NCI-H1417 treated with DMSO at 0.1 percent for 48 hours (cell line): Measurements from ENCODE around the gene KLF7.

Source experiments
- DNase-seq: peaks from one replicate; lab custom pipeline; 2025; lab: John Stamatoyannopoulos, UW

The KLF7 gene

DNA sequence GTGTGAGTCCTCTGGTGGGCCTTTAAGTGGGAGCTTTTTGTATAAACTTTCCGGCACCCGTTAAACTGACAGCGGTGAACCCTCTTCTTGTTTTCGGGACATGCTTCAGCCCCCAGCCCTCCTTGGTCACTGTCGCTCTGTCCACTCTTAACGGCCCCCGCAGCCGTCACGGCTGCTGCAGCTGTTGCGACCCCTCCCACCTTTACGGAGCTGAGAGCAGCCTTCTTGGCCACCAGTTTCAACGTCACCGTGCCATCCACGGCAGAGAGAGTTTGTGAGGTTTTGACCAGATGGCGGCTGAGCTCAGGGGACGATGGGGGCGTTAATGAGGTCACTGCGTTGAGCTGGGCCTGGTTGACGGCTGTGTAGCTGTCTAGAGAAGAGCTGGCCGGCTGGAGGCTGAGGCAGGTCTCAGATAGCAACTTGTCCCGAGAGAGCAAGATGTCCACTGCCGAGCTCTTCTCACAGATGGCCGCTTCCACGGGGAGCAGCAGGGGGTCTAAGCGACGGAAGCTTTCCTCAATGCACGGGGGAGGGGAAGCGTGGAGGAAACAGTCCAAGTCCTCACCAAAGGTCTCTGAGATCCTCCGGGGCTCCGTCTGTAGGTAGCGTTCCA lies 41.9 kb downstream of the KLF7 start:
- no peak for DNase-seq

DNA sequence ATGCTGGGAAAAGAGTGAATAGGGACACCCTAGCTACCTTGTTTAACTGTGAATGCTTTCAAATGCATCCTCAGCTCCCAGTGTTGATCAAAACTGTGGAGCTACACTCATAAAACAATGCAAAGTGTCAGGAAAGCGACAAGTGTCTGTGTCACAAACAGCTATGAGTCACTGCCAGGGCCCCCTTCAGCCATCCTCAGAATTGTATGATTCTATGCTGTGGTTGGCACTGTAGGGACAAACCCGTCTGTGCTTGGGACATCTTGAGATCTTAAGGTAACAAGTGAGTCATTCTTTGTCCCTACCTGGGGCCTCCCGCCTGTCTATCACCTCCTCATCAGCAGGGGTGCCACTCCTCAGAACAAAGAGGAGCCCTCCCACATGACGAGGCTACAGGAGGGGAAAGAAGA lies 42.4 kb downstream of the KLF7 start:
- DNase-seq = no peak

DNA sequence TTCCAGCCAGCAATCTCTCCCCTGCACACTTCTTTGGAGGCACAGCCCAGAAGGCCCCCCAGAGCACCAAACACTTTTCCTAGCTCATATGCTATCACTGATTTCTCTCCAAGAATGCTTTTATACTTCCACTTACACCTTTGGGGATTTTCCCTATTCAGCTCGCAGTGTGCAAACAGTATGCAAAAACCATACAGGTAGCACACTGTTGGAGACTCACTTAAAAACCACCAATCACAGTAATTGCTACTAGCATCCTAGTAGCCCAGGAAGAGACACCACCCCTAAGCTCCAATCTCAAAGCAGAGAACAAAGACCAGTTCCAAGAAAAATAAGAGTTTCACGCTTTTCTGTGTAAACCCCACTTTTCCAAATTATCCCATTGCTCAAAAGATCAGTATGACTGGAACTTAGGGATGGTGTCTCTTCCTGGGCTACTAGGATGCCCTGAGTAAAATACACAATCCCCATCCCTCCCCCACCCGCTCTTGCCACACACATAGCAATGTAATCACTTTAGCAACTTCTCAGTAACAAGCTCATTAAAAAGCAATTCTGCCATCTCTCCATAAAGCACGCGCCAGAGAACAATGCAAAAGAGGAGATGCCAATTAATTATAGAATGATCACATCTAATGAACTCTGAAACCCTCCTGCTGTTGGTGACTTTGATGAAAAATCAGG lies 43.0 kb downstream of the KLF7 start:
- peak; percentile 42 for DNase-seq

DNA sequence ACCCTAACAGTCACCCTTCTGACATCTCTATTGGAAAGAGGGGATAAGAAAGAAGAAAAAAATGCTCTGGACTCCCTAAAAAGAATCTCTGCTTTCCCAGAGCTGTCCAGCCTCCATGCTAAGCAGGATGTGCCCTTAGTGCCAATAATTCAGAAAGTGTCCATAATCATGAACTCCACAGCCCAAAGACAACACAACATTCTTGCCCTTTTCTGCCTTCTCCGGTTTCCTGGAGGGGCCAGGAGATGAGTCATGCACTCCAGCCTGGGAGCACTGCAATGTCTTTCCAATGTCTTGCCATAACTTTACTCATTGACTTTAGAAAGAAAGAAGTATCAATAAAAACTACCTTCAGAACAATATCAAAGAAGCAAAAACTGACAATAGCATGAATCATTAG lies 44.0 kb downstream of the KLF7 start:
- DNase-seq = no peak

DNA sequence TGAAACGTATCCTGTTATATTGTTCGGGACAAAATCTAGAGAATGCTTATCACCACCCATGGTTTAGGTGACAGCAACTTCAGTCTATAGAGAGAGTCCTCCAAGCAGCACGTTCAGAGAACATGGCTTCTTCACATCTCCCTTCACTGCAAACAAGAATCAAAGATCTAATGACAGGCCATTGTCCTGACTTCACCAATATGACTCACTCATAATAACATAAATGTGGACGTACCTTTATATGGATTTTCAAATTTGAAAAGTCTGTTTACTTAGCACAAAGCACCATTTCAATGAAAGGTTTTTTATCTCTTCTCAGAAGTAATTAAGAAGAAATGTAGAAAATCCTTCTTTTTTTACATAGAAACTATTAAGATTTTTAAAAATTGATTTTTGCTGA lies 46.7 kb downstream of the KLF7 start:
- DNase-seq = no peak

DNA sequence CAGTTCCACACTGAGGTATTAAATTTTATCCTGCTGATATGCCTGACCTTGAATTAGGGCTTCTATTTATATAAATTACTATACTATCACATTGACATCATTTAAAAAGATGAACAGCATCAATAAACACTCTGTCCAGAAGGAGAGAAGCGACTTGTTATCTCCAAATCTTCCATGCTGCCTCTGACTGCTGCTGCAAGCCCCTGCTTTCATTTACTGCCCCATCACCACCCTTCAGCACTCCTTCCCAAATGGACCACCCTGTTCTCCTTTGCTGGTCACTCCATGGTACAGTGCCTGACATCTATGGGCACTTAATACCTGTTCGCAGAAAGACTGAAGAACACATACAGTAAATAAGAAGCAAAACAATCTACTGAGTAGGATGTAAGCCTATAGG lies 48.1 kb downstream of the KLF7 start:
- DNase-seq = no peak

DNA sequence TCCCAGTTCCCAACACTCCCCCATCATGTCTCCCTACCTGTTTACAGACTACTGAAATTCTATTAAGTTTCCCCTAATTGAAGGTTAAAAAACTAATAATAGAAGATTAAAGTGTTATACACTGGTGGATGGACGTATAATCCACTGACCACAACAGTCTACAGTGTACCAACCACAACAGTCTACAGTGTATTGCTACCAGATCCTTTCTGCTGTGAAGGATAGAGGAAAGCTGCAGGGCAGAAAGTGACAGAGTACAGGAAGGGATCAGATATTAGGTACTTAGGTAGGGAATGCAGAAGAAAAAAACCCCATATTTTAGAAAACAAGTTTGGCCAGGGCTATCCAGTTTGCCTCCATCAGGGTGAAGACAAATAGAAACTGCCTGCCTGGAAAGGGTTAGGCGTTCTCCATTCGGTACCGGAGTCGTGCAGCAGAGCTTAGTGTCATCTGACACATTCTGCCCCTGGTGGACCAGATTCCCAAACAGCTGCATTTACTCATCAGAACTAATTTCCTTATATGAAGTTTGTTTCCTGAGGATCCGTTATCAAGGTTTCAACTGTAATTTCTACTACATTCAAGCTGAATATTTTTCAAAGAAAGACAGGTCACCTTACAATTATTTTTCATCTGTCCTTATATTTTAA lies 49.9 kb downstream of the KLF7 start:
- DNase-seq = no peak

DNA sequence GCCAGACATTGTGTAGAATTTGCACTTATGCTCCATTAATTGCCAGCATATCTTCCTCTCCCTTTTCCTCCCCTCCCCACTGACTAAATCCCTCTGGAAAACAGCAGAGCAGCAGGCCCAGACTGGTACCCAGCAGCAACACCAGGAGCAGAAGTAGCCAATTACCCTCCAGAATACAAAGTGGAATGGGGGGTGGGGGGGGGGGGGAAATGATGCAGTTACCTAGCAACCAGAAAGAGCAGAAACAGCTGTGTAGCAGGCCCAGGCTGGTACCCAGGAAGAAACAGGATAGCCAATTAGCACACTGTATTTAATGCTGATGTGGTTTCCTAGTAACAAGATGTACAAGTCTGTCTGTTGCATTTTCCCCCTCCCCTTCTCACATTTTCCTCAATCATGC lies 52.3 kb downstream of the KLF7 start:
- peak; percentile 87 for DNase-seq

DNA sequence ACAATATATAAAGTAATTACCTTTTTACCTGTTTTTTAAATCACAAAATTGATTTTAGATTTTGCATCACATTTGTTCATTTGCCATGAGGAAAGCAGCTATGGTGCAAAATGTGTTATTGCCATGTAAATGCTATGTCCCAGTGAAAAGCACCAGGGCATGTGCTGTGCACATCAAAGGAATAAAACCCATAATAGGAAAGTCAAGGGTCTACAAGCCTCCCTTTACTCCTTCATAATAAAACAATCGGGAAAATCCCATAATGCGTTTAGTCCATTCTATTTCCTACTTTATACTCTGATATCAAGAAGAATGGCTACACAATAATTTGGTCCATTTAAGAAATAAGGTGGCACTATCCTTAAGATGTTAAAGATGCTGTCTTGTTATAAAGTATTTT lies 53.0 kb downstream of the KLF7 start:
- no peak for DNase-seq

DNA sequence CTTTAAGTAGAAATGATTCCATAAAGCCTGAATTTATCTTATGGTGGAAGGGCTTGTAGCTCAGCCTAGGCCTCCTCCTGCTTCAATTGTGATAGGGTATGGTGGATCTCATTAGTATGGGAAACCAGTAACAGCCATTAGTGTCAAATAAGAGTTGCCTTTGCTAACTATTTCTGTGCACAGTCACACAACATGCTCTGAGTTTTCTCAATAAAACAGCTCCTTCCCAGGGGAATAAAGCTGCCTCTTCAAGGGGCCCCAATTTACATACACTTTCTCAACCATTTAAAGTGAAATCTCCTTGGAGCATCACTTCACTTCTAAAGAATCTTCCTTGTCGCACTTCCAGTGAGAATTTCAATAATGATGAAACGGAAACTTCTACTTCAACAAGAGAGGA lies 53.4 kb downstream of the KLF7 start:
- no peak for DNase-seq

DNA sequence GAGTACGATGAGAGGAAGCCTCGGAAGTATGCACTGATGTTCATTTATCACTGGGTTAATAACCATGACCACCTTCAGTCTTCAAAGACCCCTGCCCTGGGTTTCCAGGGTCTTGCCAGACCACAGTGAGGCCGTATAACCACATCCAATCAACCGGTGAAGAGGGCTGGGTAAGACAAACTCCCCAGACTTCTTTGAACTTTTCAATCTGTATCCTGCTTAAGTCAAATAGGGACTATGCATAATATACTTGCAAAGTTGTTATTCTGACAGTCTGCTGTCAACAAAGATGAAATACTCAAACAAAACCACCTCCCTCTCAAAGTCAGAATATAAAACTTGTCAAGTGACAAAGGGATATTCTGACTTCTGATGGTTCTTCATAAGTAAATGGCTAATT lies 54.0 kb downstream of the KLF7 start:
- DNase-seq = no peak

DNA sequence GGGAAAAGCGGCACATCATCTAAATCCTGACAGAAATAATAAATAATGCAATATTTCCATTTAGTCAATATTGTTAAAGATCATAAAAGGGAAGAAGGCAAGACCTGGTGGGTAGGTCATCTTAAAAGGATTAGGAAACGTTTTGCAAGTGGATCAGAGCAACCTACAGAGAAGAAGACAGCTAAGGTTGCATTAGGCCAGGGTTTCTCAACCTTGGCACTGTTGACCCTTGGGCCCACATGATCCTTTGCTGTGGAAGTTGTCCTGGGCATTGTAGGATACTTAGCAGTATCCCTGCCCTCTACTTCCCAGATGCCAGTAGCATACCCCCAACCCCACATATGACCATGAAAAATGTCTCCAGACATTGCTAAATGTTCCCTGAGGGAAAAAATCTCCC lies 55.0 kb downstream of the KLF7 start:
- no peak for DNase-seq

DNA sequence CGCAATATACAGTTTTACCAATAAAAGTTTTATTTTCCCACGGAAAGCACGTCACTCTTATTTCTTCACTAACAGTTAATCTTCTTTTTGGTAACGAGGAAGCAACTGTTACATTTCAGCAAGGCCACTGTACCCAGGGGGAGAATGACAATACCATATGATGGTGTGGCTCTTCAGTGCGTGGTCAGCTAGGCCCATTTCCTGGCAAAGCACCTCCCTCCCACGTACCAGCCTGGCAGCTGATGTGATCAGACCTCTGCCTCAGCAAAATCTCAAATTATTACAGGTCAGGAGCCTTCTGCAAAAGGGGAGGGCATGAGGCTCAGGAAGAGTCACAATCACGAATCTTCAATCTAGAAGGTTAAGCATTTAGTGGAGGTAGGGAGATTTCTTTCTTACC lies 55.4 kb downstream of the KLF7 start:
- DNase-seq = no peak

DNA sequence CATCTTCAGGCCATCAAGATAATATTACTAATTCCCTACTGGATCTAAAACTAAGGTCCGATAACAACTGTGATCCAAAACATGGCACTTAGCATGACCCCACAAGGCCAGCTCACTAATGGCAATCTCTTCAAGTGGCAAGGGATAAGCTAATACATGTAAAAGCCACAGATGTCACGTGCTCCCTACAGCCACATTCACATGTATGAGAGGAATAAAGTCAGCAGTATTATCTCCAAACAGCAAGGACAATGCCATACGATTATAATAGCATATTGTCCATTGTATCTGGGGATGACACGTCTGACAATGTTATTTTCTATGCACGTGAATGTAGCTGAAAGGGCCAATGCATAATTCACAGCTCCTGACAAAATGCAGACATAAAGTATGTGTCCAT lies 56.0 kb downstream of the KLF7 start:
- no peak for DNase-seq

DNA sequence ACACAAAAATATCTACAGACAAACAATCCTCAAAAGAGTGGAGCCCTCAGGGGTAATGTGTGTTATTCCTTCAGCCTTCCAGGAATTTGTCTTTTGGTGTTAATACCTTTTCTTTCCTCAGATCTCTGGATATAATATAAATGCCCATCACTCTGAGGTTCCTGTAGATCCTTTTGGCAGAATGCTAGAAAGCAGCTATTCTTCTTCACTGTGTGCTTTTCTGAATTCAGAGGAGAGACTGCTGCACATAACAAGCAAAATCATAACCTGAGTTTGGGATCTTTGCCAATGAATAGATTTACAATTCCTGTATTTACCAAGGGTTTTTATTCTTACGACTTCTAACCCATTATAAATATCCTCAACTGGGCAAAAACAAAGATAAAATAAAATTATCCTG lies 57.3 kb downstream of the KLF7 start:
- no peak for DNase-seq

DNA sequence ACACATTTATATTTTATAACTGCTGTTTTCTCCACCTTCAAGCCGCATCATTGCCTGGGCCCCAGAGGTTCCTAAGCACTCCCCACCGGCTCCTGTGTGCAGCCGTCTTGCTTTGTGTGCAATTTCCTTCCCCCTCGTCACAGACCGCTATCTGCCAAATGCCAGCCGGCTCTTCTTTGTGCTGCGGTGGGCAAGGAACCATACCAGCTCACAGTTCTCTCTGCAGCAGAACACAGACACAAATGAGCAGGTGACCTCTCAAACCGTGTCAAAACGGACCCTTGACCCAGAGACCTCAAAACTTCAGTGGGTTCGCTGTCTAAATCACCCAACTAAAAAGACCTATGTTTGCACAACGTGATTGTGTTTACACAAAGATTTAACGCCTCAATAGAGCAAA lies 58.2 kb downstream of the KLF7 start:
- peak; percentile 64 for DNase-seq

DNA sequence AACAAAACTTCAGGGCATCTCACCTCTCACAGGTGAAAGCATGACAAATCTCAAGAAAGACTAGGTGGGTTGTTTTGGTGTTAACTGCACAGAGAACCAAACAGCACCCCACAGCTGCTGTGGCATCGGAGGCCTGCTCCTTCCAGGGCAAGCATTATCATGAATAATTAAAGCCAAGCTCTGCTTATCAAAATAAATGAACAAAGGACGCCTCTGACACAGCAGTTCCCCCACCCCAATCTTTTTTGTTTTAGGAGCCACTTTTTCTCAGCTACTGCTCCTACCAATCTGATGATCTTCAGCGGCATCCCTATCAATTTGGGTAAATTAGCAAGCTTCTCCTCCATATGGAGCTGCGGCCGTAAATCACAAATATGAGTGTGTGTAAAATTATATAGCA lies 58.6 kb downstream of the KLF7 start:
- no peak for DNase-seq

DNA sequence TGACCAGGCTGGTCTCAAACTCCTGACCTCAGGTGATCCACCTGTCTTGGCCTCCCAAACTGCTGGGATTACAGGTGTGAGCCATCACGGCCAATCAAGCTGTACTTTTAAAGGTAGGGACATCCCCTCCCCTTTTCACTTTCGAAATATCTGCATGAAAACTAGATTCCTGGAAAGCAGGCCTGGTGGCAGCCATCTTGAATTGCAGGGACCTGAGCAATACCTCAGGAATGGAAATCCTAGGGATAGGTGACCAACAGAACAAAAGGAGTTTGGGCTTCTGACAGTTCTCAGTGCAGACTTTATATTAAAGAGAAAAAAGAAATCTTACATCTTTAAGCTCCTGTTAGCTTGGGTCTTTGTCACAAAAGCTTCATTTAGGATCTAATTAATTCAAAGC lies 62.6 kb downstream of the KLF7 start:
- DNase-seq = no peak

DNA sequence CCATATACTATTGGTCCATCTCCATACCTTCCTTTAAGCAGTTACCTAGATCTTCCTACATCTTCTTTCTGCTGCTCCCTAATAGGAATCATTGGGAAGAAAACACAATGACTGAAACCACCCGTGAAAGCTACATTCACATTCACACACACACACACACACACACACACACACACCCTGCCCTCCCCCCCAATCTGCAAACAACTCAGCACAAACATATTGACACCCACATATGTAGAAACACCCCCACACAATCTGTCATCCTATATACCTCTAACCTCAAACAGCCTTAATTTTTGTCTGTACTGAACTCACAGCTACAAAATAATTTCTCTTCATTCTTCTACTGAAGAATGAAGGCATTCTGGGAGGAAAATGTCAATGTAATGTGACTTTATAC lies 63.8 kb downstream of the KLF7 start:
- DNase-seq = no peak

DNA sequence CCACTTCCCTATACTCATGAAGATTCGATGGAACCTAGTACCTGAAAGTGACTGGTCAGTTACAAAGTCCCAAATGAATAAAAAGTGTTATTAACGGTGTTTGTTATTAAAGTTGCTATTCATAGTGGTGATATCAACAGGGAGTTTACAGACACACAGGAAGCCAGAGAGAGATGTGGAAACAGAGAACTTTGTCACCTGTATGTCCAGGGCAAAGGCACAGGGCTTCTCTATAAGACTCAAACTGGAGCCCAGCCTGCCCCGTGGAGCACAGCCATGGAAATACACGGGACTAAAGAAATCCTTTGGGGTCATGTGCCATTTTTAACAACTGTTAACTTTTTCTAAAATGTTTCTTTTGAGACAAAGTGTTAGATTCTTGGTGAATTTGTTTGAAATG lies 68.5 kb downstream of the KLF7 start:
- DNase-seq = no peak

DNA sequence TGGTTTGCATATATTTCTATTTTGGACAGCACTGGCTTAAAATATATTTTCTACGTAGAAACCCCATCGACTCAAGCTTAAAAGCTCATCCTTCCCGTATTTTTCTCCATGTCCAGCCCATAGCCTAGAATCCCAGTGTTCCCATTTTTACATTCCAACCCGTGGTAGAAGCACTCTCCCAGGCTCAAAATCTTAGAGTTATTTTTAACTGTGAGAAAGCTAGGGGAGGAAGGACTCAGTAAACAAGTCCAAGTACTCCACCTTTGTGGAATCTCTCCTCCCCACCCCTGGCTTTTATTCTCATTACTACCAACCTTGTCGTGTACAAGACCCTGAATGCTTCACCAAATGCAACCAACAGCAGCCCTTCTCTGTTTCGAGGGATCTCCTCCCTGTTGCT lies 69.8 kb downstream of the KLF7 start:
- no peak for DNase-seq

DNA sequence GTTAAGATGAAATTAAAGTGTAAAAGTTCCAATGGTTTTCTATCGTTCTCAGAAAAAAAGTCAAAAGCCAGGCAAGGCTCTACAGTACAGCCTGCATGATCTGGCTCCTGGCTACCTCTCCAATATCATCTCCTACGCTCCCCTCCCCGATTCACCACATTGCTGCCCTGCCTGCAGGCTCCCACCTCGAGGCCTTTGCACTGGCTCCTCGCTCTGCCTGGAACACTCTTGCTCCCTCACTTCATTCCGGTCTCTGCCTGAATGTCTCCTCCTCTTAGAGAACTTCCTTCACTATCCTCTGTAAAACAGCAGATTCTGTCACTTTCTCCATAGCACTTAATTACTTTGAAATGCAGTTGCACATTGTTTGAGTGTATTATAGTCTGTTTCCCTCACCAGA lies 72.5 kb downstream of the KLF7 start:
- no peak for DNase-seq

DNA sequence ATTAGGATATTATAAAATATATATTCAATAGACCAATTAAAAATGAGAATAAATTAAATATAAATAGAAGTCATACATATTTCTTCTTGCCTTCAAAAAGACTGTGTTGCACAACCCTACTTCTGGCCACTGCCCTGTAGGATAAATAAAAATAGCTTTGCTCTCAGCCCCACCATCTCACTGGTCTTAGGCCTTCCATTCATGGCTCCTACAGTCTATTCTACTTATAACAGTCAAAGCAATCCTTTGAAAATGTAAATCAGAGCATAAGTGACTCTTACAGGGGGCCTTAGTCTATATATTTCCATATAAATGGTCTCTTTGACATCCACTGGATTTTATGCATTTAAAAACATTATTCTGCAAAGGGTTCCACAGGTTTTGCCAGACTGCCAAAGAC lies 72.9 kb downstream of the KLF7 start:
- no peak for DNase-seq

DNA sequence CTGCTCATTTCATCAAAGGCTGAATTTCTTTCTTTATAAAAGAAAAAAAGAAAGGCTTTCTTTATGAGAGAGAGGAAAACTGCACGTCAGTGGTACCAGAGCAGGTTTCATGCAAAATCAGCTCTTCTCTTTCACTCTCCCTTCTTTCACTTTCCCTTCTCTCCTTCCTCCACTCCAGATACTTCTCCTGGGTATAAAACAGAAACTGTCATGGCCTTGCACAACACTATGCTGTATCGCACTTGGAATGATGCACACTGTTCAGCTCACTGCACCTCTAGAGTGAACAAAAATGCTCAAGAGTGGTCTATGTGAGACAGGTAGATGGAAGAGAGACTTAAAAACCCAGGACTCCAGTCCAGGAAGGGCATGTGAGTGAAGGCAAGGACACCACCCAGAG lies 73.8 kb downstream of the KLF7 start:
- no peak for DNase-seq
